Measurements from ENCODE around the gene ME3. TPM values are rescaled to one million over a fixed set of nuclear protein-coding genes. Genes with fewer than 3 reads are reported as not detected.

Gene ME3
- total RNA-seq, 3 donors from 2014 or later (not counting 1 experiment from before 2014, with no cell fraction given), result 5.2 to 7.5 (median 6.9) TPM

GRCh38 chr11:86495351-86495750 is 177.1 kb downstream of the ME3 start:
- intact Hi-C loops (cut with micrococcal nuclease), result no loop called here
- TF ChIP-seq CTCF (IDR thresholded peaks at IDR 0.05), result no peak
- Histone ChIP-seq H3K36me3 (ENCODE audit: control insufficient read depth, insufficient read depth, low read length) (no peaks in the 10 kb centered on the region), H3K27ac (ENCODE audit: low read length) (no peak overlapping the region), H3K9me3 (ENCODE audit: control insufficient read depth, insufficient read depth, low read length) (no peaks in the 10 kb centered on the region), H3K4me3 (ENCODE audit: low read length) (no peak overlapping the region), H3K27me3 (ENCODE audit: control insufficient read depth, insufficient read depth, low read length) (no peaks in the 10 kb centered on the region), H3K4me1 (ENCODE audit: control insufficient read depth, insufficient read depth, low read length) (peaks cover 17% of the 10 kb centered on the region)
- H3K9me3 Mint-ChIP-seq, result no peaks in the 10 kb centered on the region
- peaks cover 9% of the 10 kb centered on the region for H3K36me3 Mint-ChIP-seq
- H3K4me3 Mint-ChIP-seq, result no peak overlapping the region
- H3K4me1 Mint-ChIP-seq, result peaks cover 5 to 9% of the 10 kb centered on the region in 2 donors
- no peak for ATAC-seq
- no peak for DNase-seq
- H3K27me3 Mint-ChIP-seq (ENCODE audit: low read depth in 2 of 2), result peaks cover 42 to 43% of the 10 kb centered on the region in 2 donors
- no peak overlapping the region for H3K27ac Mint-ChIP-seq
- 100% methylated on average over 2 of the region's 2 CpGs for WGBS (ENCODE audit: insufficient coverage)

DNA sequence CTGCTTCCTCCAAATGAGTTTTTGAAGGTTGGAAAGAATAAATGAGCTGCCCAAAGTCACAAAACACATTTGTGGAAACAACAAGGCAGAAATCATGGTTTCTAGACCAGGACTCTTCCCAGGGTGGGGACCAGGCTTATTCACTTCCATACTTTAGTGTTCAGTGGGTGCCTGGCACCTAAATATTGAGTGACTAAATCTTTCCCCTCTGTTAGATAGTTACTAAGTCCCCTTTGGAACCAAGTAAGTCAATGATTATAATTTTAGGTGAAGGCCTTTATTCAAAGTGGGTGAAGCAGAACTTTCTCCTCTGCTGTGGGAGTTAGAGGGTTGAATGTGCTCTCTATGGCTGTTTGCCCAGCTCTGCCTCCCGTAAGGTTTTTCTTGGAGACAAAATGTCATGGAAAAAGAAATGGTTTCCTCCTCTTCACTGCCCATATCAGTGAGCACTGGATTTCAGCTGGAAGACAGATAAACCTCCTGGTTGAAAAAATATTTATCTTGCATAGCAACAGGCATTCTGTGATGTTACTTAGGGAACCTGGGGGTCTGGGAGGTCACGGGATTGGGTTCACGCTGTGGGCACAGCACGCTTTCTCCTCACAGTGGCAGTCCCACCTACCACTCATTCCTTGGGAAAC is 179.9 kb downstream of the ME3 start:
- no peak overlapping the region for H3K4me3 ChIP-seq (ENCODE audit: low read length)
- no peaks in the 10 kb centered on the region for H3K9me3 ChIP-seq (ENCODE audit: control insufficient read depth, insufficient read depth, low read length)
- TF ChIP-seq CTCF (IDR thresholded peaks at IDR 0.05), result no peak
- WGBS (ENCODE audit: insufficient coverage), result 100% methylated on average over 4 of the region's 4 CpGs
- Mint-ChIP-seq H3K27ac (no peak overlapping the region), H3K27me3 (ENCODE audit: low read depth in 2 of 2) (peaks cover 44 to 57% of the 10 kb centered on the region in 2 donors), H3K4me3 (no peak overlapping the region), H3K4me1 (peaks cover 23 to 34% of the 10 kb centered on the region in 2 donors), H3K9me3 (no peaks in the 10 kb centered on the region), H3K36me3 (peaks cover 9% of the 10 kb centered on the region)
- peaks cover 16% of the 10 kb centered on the region for H3K4me1 ChIP-seq (ENCODE audit: control insufficient read depth, insufficient read depth, low read length)
- intact Hi-C loops (cut with micrococcal nuclease), result no loop called here
- H3K36me3 ChIP-seq (ENCODE audit: control insufficient read depth, insufficient read depth, low read length), result no peaks in the 10 kb centered on the region
- ATAC-seq, result no peak
- no peak for DNase-seq
- H3K27ac ChIP-seq (ENCODE audit: low read length), result no peak overlapping the region
- H3K27me3 ChIP-seq (ENCODE audit: control insufficient read depth, insufficient read depth, low read length), result no peaks in the 10 kb centered on the region

- no peak overlapping the region for H3K27ac ChIP-seq (ENCODE audit: low read length)
- Mint-ChIP-seq H3K4me3 (no peak overlapping the region), H3K36me3 (peaks cover 9% of the 10 kb centered on the region), H3K27me3 (ENCODE audit: low read depth in 2 of 2) (peaks cover 38 to 56% of the 10 kb centered on the region in 2 donors), H3K27ac (no peak overlapping the region), H3K4me1 (peaks cover 35 to 48% of the 10 kb centered on the region in 2 donors), H3K9me3 (no peaks in the 10 kb centered on the region)
- H3K27me3 ChIP-seq (ENCODE audit: control insufficient read depth, insufficient read depth, low read length), result no peaks in the 10 kb centered on the region
- ATAC-seq (no peak), DNase-seq (no peak)
- TF ChIP-seq CTCF (IDR thresholded peaks at IDR 0.05), result no peak
- H3K9me3 ChIP-seq (ENCODE audit: control insufficient read depth, insufficient read depth, low read length), result no peaks in the 10 kb centered on the region
- H3K4me1 ChIP-seq (ENCODE audit: control insufficient read depth, insufficient read depth, low read length), result peaks cover 26% of the 10 kb centered on the region
- H3K4me3 ChIP-seq (ENCODE audit: low read length), result no peak overlapping the region
- intact Hi-C loops (cut with micrococcal nuclease), result no loop called here
- 96% methylated on average over 3 of the region's 4 CpGs for WGBS (ENCODE audit: insufficient coverage)
- H3K36me3 ChIP-seq (ENCODE audit: control insufficient read depth, insufficient read depth, low read length), result no peaks in the 10 kb centered on the region
Measured at GRCh38 chr11:86491027-86491426, 181.4 kb downstream of the ME3 start.

DNA sequence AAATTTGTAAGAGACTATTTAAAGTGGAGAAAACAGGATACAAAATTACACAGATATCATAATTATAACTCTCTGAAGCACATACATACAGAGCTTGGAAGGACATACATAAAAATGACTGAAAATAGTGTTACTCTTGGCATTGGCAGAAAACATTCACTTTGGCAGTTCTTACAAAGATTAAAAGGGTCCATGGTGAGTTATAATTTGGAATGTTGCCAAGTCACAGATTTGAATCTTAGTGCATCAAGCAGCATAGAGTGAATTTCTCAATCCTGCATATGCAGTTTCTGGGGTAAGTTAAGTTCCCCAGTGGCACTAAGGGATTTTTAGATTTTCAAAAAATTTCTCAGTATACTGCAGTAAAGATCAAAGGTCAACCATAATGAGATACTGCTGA is 181.8 kb downstream of the ME3 start:
- no peak overlapping the region for H3K4me3 ChIP-seq (ENCODE audit: low read length)
- H3K9me3 ChIP-seq (ENCODE audit: control insufficient read depth, insufficient read depth, low read length), result no peaks in the 10 kb centered on the region
- Mint-ChIP-seq H3K27me3 (ENCODE audit: low read depth in 2 of 2) (peaks cover 36 to 51% of the 10 kb centered on the region in 2 donors), H3K36me3 (peaks cover 6% of the 10 kb centered on the region), H3K27ac (no peak overlapping the region), H3K9me3 (no peaks in the 10 kb centered on the region), H3K4me3 (no peak overlapping the region), H3K4me1 (peaks cover 40 to 51% of the 10 kb centered on the region in 2 donors)
- H3K27ac ChIP-seq (ENCODE audit: low read length), result no peak overlapping the region
- H3K27me3 ChIP-seq (ENCODE audit: control insufficient read depth, insufficient read depth, low read length), result no peaks in the 10 kb centered on the region
- ATAC-seq (no peak), DNase-seq (no peak)
- intact Hi-C loops (cut with micrococcal nuclease), result no loop called here
- H3K4me1 ChIP-seq (ENCODE audit: control insufficient read depth, insufficient read depth, low read length), result peaks cover 31% of the 10 kb centered on the region
- TF ChIP-seq CTCF (IDR thresholded peaks at IDR 0.05), result no peak
- no peaks in the 10 kb centered on the region for H3K36me3 ChIP-seq (ENCODE audit: control insufficient read depth, insufficient read depth, low read length)
